Measurements from ENCODE around the gene FLACC1.
"Not testable (repeated sequence)": the region's sequence is repeated elsewhere in the genome, so short reads cannot be mapped to it uniquely, and the experiment has no call there.

FLACC1 gene

DNA sequence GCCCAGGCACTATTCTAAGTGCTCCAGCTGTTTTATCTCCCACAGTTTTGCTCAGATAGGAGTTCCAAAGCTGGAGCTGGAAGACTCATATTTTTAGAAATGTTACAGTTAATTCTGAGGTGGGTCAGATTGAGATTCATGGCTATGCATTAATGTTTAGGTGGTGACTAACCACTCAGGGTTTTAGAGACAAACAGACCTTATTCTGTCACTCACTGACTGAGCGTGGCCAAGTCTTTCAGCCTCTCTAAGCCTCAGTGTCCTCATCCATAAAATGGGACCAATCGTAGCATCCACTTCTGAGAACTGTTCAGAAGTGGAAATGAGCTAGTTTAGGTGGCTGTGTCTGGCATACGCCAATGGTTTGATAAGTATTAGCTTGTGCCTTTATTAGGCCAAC is 101.1 kb downstream of the FLACC1 start:
- DNase-seq (ENCODE audit: low read depth in 3 of 3, low spot score in 1 of 3), result no peak

DNA sequence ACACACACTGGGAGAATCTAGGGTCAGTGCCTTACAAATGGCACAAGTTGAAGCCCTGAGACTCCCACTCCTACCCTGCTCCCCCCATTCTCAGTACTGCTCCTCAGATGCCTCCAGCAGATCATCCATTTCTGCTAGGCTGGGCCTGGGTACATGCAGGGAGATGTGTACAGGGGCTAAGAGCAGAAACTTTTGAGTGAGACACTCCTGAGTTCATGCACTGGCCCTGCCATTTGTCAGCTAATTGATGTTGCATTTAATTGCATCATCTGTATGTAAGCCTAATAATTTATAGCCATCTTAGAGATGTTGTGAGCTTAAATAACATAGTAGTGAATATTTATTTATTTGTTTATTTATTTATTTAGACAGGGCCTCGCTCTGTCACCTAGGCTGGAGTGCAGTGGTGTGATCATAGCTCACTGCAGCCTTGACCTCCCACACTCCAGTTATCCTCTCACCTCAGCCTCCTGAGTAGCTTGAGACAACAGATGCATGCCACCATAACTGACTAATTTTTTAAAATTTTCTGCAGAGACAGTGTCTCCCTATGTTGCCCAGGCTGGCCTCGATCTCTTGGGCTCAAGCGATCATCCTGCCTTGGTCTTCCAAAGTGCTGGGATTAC is 101.6 kb downstream of the FLACC1 start:
- DNase-seq (ENCODE audit: low read depth in 3 of 3, low spot score in 1 of 3), result no peak

DNA sequence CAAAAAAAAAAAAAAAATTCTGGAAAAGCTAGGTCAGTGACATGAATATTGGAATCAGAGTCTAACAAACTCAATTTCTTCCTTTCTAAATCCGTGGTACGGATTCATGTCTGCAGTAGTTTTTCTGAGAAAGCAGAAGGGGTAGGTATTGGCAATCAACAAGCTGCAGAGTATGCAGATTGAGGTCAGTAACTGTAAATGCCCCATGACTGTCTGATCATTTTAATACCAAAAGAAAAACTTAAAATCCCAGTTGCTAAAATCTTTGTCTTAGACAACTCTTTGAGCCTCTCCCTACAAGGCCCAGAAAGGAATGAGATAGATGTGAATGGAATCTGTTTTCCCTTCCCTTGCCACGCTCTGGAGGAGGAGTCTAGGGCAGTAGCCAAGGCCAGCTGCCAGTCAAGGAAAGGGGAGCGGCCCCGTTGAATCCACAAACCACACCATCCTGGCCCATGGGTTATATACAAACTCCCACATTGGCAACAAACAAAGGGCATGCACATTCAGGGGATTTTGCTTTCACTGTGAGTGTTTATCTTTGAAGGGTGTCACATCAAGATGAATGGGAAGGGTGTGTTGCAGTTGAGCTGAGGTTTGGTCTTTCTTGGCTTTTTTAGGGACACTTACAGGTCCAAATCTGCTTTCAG is 102.9 kb downstream of the FLACC1 start:
- DNase-seq (ENCODE audit: low read depth in 3 of 3, low spot score in 1 of 3), result no peak

DNA sequence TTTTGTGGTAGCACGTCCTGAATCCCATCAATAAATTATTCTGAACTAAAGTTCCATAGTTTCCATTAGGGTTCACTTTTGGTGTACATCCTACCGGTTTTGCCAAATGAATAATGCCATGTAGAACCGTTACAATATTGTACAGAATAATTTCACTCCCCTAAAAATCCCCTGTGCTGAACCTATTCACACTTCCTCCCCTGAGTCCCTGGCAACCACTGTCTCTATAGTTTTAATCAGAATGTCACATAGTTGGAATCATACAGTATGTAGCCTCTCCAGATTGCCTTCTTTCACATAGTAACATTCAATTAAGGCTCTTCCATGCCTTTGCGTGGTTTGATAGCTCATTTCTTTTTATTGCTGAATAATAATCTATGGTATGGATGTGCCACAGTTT is 106.4 kb downstream of the FLACC1 start:
- DNase-seq (ENCODE audit: low read depth in 3 of 3, low spot score in 1 of 3), result no peak

DNA sequence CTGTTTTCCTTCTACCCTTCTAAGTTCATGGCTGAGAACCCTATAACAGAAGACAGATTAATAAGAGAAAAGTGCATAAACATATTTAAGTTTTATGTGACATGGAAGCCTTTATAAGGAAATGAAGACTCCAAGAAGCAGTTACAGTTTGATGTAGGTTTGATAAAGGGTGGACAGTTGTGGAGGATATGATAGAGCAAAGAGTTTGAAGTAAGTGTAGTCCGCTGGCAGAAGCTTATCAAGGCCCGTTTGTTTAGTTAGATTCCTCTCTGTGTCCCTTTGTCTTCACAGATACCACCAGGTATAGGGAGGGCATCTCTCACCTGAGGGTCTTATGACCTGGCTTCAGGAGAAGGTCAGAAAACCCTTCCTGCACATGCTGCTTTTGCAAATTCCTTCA is 107.3 kb downstream of the FLACC1 start:
- no peak for DNase-seq (ENCODE audit: low read depth in 3 of 3, low spot score in 1 of 3)

DNA sequence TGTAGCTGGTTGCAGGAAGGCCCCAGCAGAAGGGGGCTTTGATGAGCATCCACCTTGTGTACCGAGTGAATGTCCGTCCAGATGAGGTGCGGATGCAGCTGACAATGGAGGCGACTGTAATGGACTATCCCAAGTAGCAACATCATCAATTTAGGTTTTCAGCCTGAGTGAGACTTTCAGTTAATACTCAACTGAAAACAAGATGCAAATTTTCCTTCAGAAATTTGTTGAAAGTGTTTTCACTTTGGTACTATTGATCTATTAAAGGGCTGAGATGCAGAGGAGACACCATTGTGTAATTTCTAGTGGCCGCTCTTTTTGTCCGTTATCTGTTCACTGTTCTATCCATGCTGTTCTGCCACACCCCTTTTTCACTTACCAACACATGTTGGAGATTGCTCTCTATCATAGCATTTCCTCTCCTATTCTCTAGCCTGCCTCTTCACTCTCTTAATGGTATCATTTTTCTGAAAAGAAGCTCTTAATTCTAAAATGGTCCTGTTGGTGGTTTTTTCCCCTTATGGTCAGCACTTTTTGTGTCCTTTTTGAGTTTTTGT is 108.8 kb downstream of the FLACC1 start:
- no peak for DNase-seq (ENCODE audit: low read depth in 3 of 3, low spot score in 1 of 3)

DNA sequence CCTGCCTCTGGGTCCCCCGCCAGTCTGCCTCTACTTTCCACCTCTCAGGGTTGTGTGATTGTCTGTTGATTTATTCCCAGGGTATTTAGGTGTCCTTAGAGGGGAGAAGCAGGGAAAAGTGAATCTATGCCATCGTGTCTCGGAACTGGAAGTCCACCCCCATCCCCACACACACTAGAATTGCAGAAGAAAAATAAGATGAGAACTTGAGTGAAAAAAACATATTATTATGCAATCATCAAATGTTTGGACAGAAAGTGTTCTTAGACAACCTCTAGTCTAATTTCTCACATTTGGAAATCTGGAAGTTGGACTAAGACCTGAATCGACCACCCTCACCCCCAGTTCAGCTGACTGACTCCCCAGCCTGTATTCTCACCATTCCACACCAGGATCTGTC is 110.9 kb downstream of the FLACC1 start:
- no peak for DNase-seq (ENCODE audit: low read depth in 3 of 3, low spot score in 1 of 3)

DNA sequence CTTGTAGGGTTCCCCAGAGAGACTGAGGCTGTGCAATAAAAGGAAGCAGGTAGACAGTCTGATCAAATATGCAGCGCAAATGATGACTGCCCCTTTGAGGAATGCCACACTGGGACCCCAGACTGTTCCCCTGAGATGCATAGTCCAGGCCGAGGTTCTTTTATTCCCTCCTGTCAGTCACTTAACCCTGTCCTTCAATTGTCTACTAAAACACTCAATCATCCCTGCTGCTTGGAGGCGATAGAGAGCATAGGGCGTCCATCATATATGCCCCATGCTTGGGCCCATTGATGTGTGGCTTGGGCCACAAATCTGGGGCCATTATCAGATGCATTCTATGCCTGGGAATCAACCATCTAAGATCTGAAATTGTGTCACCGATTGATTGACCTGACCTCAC is 112.3 kb downstream of the FLACC1 start:
- no peak for DNase-seq (ENCODE audit: low read depth in 3 of 3, low spot score in 1 of 3)

DNA sequence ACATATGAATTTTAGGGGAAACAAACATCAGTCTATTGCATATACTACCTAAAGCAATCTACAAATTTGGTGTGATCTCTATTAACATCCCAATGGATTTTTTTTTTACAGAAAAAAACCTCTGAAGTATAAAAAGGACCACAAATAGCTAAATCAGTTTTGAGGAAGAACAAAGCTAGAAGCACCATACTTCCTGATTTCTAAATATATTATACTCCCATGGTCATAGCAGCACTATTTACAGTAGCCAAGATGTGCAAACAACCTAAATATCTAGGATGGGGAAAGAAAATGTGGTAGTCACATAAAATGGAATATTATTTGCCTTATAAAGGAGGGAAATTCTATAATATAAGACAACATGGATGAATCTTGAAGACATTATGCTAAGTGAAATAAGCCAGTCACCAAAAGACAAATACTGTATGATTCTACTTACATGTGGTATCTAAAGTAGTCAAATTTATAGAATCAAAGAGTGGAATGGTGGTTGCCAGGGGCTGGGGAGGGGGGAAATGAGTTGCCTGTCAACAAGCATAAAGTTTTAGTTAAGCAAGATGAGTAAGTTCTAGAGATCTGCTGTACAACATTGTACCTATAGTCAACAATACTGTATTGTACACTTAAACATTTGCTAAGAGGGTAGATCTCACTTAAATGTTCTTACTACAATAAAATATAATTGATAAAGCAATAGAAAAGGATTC is 114.4 kb downstream of the FLACC1 start:
- DNase-seq (ENCODE audit: low read depth in 3 of 3, low spot score in 1 of 3), result no peak

DNA sequence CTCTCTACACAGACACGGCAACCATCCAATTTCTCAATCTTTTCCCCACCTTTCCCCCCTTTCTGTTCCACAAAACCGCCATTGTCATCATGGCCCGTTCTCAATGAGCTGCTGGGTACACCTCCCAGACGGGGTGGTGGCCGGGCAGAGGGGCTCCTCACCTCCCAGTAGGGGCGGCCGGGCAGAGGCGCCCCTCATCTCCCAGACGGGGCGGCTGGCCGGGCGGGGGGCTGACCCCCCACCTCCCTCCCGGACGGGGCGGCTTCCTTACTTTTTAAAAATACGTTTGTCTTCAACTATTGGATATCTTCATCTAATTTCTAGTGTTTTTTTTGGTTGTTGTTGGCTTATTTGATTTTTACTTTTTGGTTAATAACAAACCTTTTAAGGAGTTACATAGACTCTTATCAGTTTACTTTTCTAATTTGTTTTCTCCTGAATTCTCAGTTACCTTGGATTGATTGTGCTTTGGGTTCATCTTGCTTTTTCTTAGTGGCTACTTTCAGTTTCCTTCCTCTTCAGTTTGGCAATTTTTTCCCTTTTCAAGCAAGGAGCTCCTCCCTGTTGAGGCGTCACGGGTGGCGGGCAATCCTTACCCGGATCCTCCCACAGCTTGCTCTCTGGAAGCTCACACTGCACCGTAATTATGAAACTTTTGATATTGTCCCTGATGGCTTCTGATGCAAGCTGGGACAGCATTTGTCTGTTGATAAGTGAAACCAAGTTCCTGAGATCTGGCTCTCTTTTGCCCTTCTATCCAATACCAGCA is 117.8 kb downstream of the FLACC1 start:
- not testable (repeated sequence) for DNase-seq (ENCODE audit: low read depth in 3 of 3, low spot score in 1 of 3)

Data from stimulated activated CD4-positive, alpha-beta T cell treated with anti-CD3 and anti-CD28 coated beads, TNF-alpha, amount 100 ng/mL, for 1 hour (primary cell).